Astrocyte of the hippocampus (primary cell): ENCODE results near the gene GALR1.

Experiments
- DNase-seq: peaks from one replicate; pipeline ENCODE4 v3.0.0; 2011; ENCODE audit warnings: low read depth, low spot score

The GALR1 gene

GRCh38 chr18:77321823-77322805, 72.5 kb downstream of the GALR1 start:
- no peak for DNase-seq

GRCh38 chr18:77323640-77324299, 74.1 kb downstream of the GALR1 start:
- DNase-seq: no peak
